HepG2 (cell line): ENCODE results near the gene ITPR1. TPM values are rescaled to one million over a fixed set of nuclear protein-coding genes. Genes with fewer than 3 reads are reported as not detected.

Source experiments
- BCLAF1 ChIP-seq: fragments of 450-650 bp; IDR thresholded peaks from 2 replicates; pipeline ENCODE4 v1.6.1; 2017; ENCODE audit warnings: mild to moderate bottlenecking
- CEBPB ChIP-seq: IDR thresholded peaks from 2 replicates; pipeline ENCODE4 v1.6.1; 2011; ENCODE audit warnings: low read depth, low read length, improper control_type of control experiment, borderline replicate concordance
- ELF3 ChIP-seq: IDR thresholded peaks from 2 replicates; pipeline ENCODE4 v1.6.1; 2016; ENCODE audit warnings: missing genetic modification reagents, missing compliant biosample characterization
- KAT2B ChIP-seq: fragments of 150-350 bp; IDR thresholded peaks from 2 replicates; pipeline ENCODE4 v1.6.1; 2014; ENCODE audit warnings: low read depth, low read length, borderline replicate concordance
- KDM5B ChIP-seq: sonication (generic); formaldehyde crosslinking; IDR thresholded peaks from 2 replicates; pipeline ENCODE4 v1.4.0; 2020; ENCODE audit warnings: missing genetic modification reagents, mild to moderate bottlenecking, borderline replicate concordance
- NR2F1 ChIP-seq, 2 experiments: fragments of 450-650 bp in 1 of 2; formaldehyde crosslinking in 1 of 2; IDR thresholded peaks; 2 replicates each; pipeline versions ENCODE4 v1.5.0 to v1.6.1; 2016 to 2020; ENCODE audit warnings: mild to moderate bottlenecking in 1 of 2, missing compliant biosample characterization in 1 of 2, missing genetic modification reagents in 1 of 2, moderate library complexity in 1 of 2
- TRAFD1 ChIP-seq: sonication (generic); formaldehyde crosslinking; IDR thresholded peaks from 2 replicates; pipeline ENCODE4 v1.5.1; 2020; ENCODE audit warnings: missing genetic modification reagents, mild to moderate bottlenecking, borderline replicate concordance
- ZBTB43 ChIP-seq: sonication (generic); formaldehyde crosslinking; conservative IDR thresholded peaks from 2 replicates; pipeline ENCODE4 v1.4.0; 2020; ENCODE audit warnings: missing genetic modification reagents
- ZNF253 ChIP-seq: sonication (generic); formaldehyde crosslinking; IDR thresholded peaks from 2 replicates; pipeline ENCODE4 v1.8.0; 2022; ENCODE audit warnings: mild to moderate bottlenecking, missing genetic modification reagents, borderline replicate concordance
- ZNF318 ChIP-seq: sonication (generic); formaldehyde crosslinking; IDR thresholded peaks from 2 replicates; pipeline ENCODE4 v1.4.0; 2020; ENCODE audit warnings: mild to moderate bottlenecking, missing genetic modification reagents
- ZNF558 ChIP-seq: sonication (generic); formaldehyde crosslinking; IDR thresholded peaks from 2 replicates; pipeline ENCODE4 v1.9.0; 2022; ENCODE audit warnings: mild to moderate bottlenecking, missing genetic modification reagents, borderline replicate concordance
- ZNF841 ChIP-seq: sonication (generic); formaldehyde crosslinking; IDR thresholded peaks from 2 replicates; pipeline ENCODE4 v1.8.1; 2023; ENCODE audit warnings: missing genetic modification reagents, borderline replicate concordance
- ZSCAN30 ChIP-seq: sonication (generic); formaldehyde crosslinking; IDR thresholded peaks from 2 replicates; pipeline ENCODE4 v1.5.0; 2020; ENCODE audit warnings: mild to moderate bottlenecking, missing genetic modification reagents
- polyA plus RNA-seq, 8 experiments: library from polyadenylated mRNA; depleted of rRNA in 3 of 8; stranded (reverse) in 7 of 8; unstranded in 1 of 8; fragments of >200 nt; fragmentation: Illumina TruSeq in 4 of 8; extraction: Trizol in 4 of 8; gene quantifications; 2 replicates each; pipeline versions ENCODE4 v1.2.1 to v1.2.3, GENCODE V29; 2011 to 2016; ENCODE audit warnings: low read depth in 4 of 8, missing spikeins in 1 of 8, mixed read lengths in 1 of 8; ENCODE audit not compliant: insufficient read depth in 1 of 8
- total RNA-seq, 5 experiments: library from RNA; depleted of rRNA; stranded (reverse); fragments of >200 nt; fragmentation: Illumina TruSeq; extraction: Trizol; gene quantifications; 2 replicates each; pipeline ENCODE4 v1.2.3, GENCODE V29; 2016; ENCODE audit warnings: low read depth in 1 of 5

Gene ITPR1
- total and polyA plus RNA-seq, 2 of the 13 experiments (the other 11 are each of a cell fraction or from before 2014, with no cell fraction given) = 10.0 to 11.4 TPM

GRCh38 chr3:4752201-4753072 lies 259.3 kb downstream of the ITPR1 start (continued):
- TF ChIP-seq TRAFD1 (CRISPR knock-in tag) (no peak), ZSCAN30 (CRISPR knock-in tag) (no peak), ELF3 (peak; percentile 35; the same call in 1 of the 2 replicates), NR2F1 (CRISPR knock-in tag; IDR thresholded peaks at IDR 0.05) (no peak), CEBPB (peak; percentile 35; the same call in 1 of the 2 replicates), BCLAF1 (no peak), ZBTB43 (CRISPR knock-in tag) (peak; percentile 83), ZNF558 (CRISPR knock-in tag) (no peak; the same call in 1 of the 2 replicates), KDM5B (CRISPR knock-in tag) (no peak), KAT2B (no peak), ZNF253 (CRISPR knock-in tag) (no peak), ZNF841 (CRISPR knock-in tag) (no peak), ZNF318 (CRISPR knock-in tag) (no peak)
